Hematopoietic multipotent progenitor cell treated with erythropoietin and hydrocortisone succinate and interleukin-3 and kit ligand, for 6 days (in vitro differentiated cells): ENCODE measurements around the gene UBE2K.
A peak's percentile ranks its signal among the peaks of the same experiment; 100 is the strongest.
"Not testable (repeated sequence)": the region's sequence is repeated elsewhere in the genome, so short reads cannot be mapped to it uniquely, and the experiment has no call there.

Experiments
- DNase-seq: peaks from one replicate; pipeline ENCODE4 v3.0.0-alpha.2; 2015

The UBE2K gene

GRCh38 chr4:39813033-39813432 is 115.1 kb downstream of the UBE2K start:
- not testable (repeated sequence) for DNase-seq

- not testable (repeated sequence) for DNase-seq
Measured at GRCh38 chr4:39813761-39814160, 115.8 kb downstream of the UBE2K start.

GRCh38 chr4:39814403-39815185 is 116.7 kb downstream of the UBE2K start:
- DNase-seq, result no peak

- no peak for DNase-seq
Measured at GRCh38 chr4:39818646-39819045, 120.7 kb downstream of the UBE2K start.

GRCh38 chr4:39820186-39820585 is 122.2 kb downstream of the UBE2K start:
- peak; percentile 40 for DNase-seq

GRCh38 chr4:39821951-39822350 is 124.0 kb downstream of the UBE2K start:
- no peak for DNase-seq

GRCh38 chr4:39822662-39823061 is 124.7 kb downstream of the UBE2K start:
- no peak for DNase-seq

GRCh38 chr4:39823191-39823590 is 125.3 kb downstream of the UBE2K start:
- DNase-seq, result no peak

GRCh38 chr4:39825090-39825489 is 127.2 kb downstream of the UBE2K start:
- DNase-seq, result no peak

GRCh38 chr4:39825741-39826231 is 127.8 kb downstream of the UBE2K start:
- DNase-seq, result no peak
